Testis (tissue), 3 donors: Measurements from ENCODE around the gene SSC4D. TPM values are rescaled to one million over a fixed set of nuclear protein-coding genes. Genes with fewer than 3 reads are reported as not detected.
"Not testable (repeated sequence)": the region's sequence is repeated elsewhere in the genome, so short reads cannot be mapped to it uniquely, and the experiment has no call there.

Source experiments
- DNase-seq: peaks from one replicate; pipeline ENCODE4 v3.0.0-alpha.2; 2019
- H3K27ac ChIP-seq, 2 donors: fragments of 200-600 bp; sonication (generic); one replicate each; pipeline ENCODE4 v1.5.1; 2019
- H3K27me3 ChIP-seq: fragments of 200-600 bp; sonication (generic); one replicate; pipeline ENCODE4 v1.5.1; 2019
- H3K36me3 ChIP-seq: fragments of 200-600 bp; sonication (generic); one replicate; pipeline ENCODE4 v1.5.1; 2017; ENCODE audit warnings: low read depth; ENCODE audit errors: missing control alignments
- H3K4me1 ChIP-seq: fragments of 200-600 bp; sonication (generic); one replicate; pipeline ENCODE4 v1.5.1; 2019
- H3K4me3 ChIP-seq, 2 donors: fragments of 200-600 bp; sonication (generic); one replicate each; pipeline ENCODE4 v1.5.1; 2017 to 2019
- H3K9me3 ChIP-seq: fragments of 200-600 bp; sonication (generic); one replicate; pipeline ENCODE4 v1.5.1; 2017
- POLR2A ChIP-seq: fragments of 450-650 bp; IDR thresholded peaks from one replicate; pipeline ENCODE4 v1.6.1; 2017; ENCODE audit warnings: antibody characterized with exemption, mild to moderate bottlenecking, moderate library complexity
- WGBS, 2 donors: methylation state at CpG; one replicate each; pipeline ENCODE4 v1.1.5; 2018; 5-methylcytosine and 5-hydroxymethylcytosine counted together
- intact Hi-C: fragments of 100-400 bp; cut with DNase I; formaldehyde crosslinking; loops from one replicate; pipeline ENCODE4 v1.15.1; 2023; ENCODE audit warnings: low total_unique reads
- polyA plus RNA-seq: library from polyadenylated mRNA; stranded (reverse); fragments of 350-450 nt; fragmentation: Illumina TruSeq; extraction: RNeasy Lipid Tissue Mini Kit (QIAGEN cat#74804); gene quantifications from one replicate; pipeline ENCODE4 v1.2.3, GENCODE V29; 2014; ENCODE audit warnings: low read depth, low replicate concordance; ENCODE audit not compliant: insufficient read depth
- total RNA-seq, 2 donors: library from RNA; depleted of rRNA; stranded (reverse); fragments of >200 nt; gene quantifications; one replicate each; pipeline ENCODE4 v1.2.3, GENCODE V29; 2016
- TF ChIP-seq, protein P1 (sequence below), 3 experiments: fragments of 450-650 bp in 2 of 3; fragments of 200-600 bp in 1 of 3; sonication (generic) in 1 of 3; IDR thresholded peaks; one replicate each; pipeline ENCODE4 v1.5.1; 2016 to 2019; ENCODE audit warnings: antibody characterized with exemption in 3 of 3, mild to moderate bottlenecking in 2 of 3, moderate library complexity in 1 of 3

SSC4D gene
- total and polyA plus RNA-seq, 3 donors from 2014 or later = 1.8 to 2.8 (median 2.3) TPM

DNA sequence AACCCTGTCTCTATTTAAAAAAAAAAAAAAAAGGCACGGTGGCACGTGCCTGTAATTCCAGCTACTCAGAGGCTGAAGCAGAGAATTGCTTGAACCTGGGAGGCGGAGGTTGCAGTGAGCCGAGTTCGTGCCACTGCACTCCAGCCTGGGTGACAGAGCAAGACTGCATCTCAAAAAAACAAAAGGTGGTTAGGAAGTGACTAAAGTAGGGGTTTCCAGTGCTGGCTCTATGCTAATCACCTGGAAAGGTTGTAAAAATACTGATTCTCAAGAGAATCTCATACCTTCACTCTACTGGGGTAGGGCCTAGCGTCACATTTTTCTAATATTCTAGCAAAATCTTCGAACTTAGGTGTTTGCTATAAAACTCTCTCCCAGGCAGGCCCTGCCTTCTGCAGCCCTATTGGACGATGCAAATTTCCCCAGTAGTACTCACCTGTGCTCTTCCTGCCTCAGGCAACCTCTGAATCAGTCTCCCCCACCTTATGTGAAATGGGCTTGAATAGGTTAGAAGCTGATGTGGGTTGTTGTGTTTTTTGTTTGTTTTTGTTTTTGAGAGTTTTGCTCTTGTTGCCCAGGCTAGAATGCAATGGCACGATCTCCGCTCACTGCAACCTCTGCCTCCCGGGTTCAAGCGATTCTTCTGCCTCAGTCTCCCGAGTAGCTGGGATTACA is 18.8 kb upstream of the SSC4D start:
- H3K9me3 ChIP-seq = no peaks in the 10 kb centered on the region
- TF ChIP-seq POLR2A = no peak
- TF ChIP-seq, protein P1, sequence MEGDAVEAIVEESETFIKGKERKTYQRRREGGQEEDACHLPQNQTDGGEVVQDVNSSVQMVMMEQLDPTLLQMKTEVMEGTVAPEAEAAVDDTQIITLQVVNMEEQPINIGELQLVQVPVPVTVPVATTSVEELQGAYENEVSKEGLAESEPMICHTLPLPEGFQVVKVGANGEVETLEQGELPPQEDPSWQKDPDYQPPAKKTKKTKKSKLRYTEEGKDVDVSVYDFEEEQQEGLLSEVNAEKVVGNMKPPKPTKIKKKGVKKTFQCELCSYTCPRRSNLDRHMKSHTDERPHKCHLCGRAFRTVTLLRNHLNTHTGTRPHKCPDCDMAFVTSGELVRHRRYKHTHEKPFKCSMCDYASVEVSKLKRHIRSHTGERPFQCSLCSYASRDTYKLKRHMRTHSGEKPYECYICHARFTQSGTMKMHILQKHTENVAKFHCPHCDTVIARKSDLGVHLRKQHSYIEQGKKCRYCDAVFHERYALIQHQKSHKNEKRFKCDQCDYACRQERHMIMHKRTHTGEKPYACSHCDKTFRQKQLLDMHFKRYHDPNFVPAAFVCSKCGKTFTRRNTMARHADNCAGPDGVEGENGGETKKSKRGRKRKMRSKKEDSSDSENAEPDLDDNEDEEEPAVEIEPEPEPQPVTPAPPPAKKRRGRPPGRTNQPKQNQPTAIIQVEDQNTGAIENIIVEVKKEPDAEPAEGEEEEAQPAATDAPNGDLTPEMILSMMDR (IDR thresholded peaks at IDR 0.05) = no peak
- H3K4me1 ChIP-seq = no peaks in the 10 kb centered on the region
- DNase-seq = no peak
- no peak overlapping the region for H3K4me3 ChIP-seq
- H3K27ac ChIP-seq = no peak overlapping the region
- intact Hi-C loops = no loop called here
- no peaks in the 10 kb centered on the region for H3K36me3 ChIP-seq
- H3K27me3 ChIP-seq = no peaks in the 10 kb centered on the region
- WGBS, 2 donors = 94 to 95% methylated on average over 13 of the region's 13 CpGs

- Histone ChIP-seq H3K9me3 (no peaks in the 10 kb centered on the region), H3K36me3 (no peaks in the 10 kb centered on the region), H3K4me1 (no peaks in the 10 kb centered on the region), H3K27ac (no peak overlapping the region), H3K4me3 (no peak overlapping the region), H3K27me3 (no peaks in the 10 kb centered on the region)
- DNase-seq = no peak
- intact Hi-C loops = no loop called here
- no peak for TF ChIP-seq POLR2A
- TF ChIP-seq, protein P1 (IDR thresholded peaks at IDR 0.05) = no peak
- 93% methylated on average over 4 to 5 of the region's 5 CpGs for WGBS, 2 donors
Observed at GRCh38 chr7:76427635-76428034, 18.1 kb upstream of the SSC4D start.

GRCh38 chr7:76426246-76426645 is 16.7 kb upstream of the SSC4D start:
- Histone ChIP-seq H3K4me3 (no peak overlapping the region), H3K27me3 (no peaks in the 10 kb centered on the region), H3K27ac (no peak overlapping the region), H3K36me3 (no peaks in the 10 kb centered on the region), H3K9me3 (no peaks in the 10 kb centered on the region), H3K4me1 (no peaks in the 10 kb centered on the region)
- intact Hi-C loops = no loop called here
- TF ChIP-seq, protein P1 (IDR thresholded peaks at IDR 0.05) = no peak
- no peak for TF ChIP-seq POLR2A
- 89 to 100% methylated on average over 2 to 4 of the region's 4 CpGs for WGBS, 2 donors
- DNase-seq = no peak

DNA sequence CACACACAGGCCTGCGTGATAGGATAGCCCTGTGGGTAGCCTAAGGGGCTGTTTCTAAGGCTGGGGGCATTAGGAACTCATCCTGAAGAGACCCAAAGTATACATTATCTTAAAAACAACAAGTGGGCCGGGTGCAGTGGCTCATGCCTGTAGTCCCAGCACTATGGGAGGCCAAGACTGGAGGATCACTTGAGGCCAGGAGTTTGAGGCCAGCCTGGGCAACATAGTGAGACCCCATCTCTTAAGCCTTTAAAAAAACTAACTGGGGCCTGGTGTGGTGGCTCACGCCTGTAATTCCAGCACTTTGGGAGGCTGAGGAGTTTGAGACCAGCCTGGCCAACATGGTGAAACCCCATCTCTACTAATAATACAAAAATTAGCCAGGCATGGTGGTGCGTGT is 16.1 kb upstream of the SSC4D start:
- DNase-seq, H3K4me1 ChIP-seq, H3K27ac ChIP-seq, intact Hi-C loops, H3K27me3 ChIP-seq, H3K36me3 ChIP-seq, H3K9me3 ChIP-seq, H3K4me3 ChIP-seq: not testable (repeated sequence)
- WGBS, 2 donors = 94 to 97% methylated on average over 3 to 4 of the region's 4 CpGs

GRCh38 chr7:76425156-76425555 is 15.7 kb upstream of the SSC4D start:
- no peak for TF ChIP-seq POLR2A
- TF ChIP-seq, protein P1 (IDR thresholded peaks at IDR 0.05) = no peak

More at GRCh38 chr7:76425156-76425555, 15.7 kb upstream of the SSC4D start:
- 67 to 98% methylated on average over 1 to 9 of the region's 9 CpGs for WGBS, 2 donors
- intact Hi-C loops = no loop called here
- Histone ChIP-seq H3K27me3 (no peaks in the 10 kb centered on the region), H3K4me3 (no peak overlapping the region), H3K36me3 (no peaks in the 10 kb centered on the region), H3K4me1 (no peaks in the 10 kb centered on the region), H3K27ac (no peak overlapping the region), H3K9me3 (no peaks in the 10 kb centered on the region)
- DNase-seq = no peak
